OCI-LY3 (cell line): ENCODE measurements around the gene RTKN.

Experiments used
- H2AFZ ChIP-seq: fragments of 200-600, 300-600 bp; shearing (Covaris generic); 2 replicates; pipeline ENCODE4 v1.6.0; 2014; ENCODE audit warnings: antibody characterized with exemption, low read depth, low read length
- H3K27ac ChIP-seq: fragments of 200-600, 300-600 bp; sonication (generic); 2 replicates; pipeline ENCODE4 v1.5.1; 2014; ENCODE audit warnings: mild to moderate bottlenecking, low read length, moderate library complexity, mixed read lengths
- H3K27me3 ChIP-seq: fragments of 200-600, 300-600 bp; sonication (generic); 2 replicates; pipeline ENCODE4 v1.6.1; 2014; ENCODE audit warnings: low read depth, low read length, mixed read lengths
- H3K36me3 ChIP-seq: fragments of 200-600, 300-600 bp; sonication (generic); replicated peaks from 2 replicates; pipeline ENCODE3; 2014; ENCODE audit warnings: low read depth, low read length, mixed read lengths
- H3K4me1 ChIP-seq: fragments of 300-600, 200-600 bp; sonication (generic); 2 replicates; pipeline ENCODE4 v1.6.1; 2014; ENCODE audit warnings: low read length, mixed read lengths
- H3K4me2 ChIP-seq: fragments of 200-600, 300-600 bp; sonication (generic); 2 replicates; pipeline ENCODE4 v1.6.1; 2014; ENCODE audit warnings: low read length, mixed read lengths
- H3K4me3 ChIP-seq: fragments of 300-600, 200-600 bp; sonication (generic); 2 replicates; pipeline ENCODE4 v1.5.1; 2014; ENCODE audit warnings: antibody characterized with exemption, mild to moderate bottlenecking, low read length, moderate library complexity
- H3K79me2 ChIP-seq: fragments of 300-600, 200-600 bp; shearing (Covaris generic); 2 replicates; pipeline ENCODE4 v1.6.1; 2014; ENCODE audit warnings: mild to moderate bottlenecking, low read length, mixed read lengths
- H3K9ac ChIP-seq: fragments of 300-600, 200-600 bp; shearing (Covaris generic); 2 replicates; pipeline ENCODE4 v1.6.0; 2014; ENCODE audit warnings: mild to moderate bottlenecking, low read length, moderate library complexity
- H3K9me3 ChIP-seq: fragments of 200-600, 300-600 bp; shearing (Covaris generic); 2 replicates; pipeline ENCODE4 v1.6.1; 2014; ENCODE audit warnings: low read length, mixed read lengths; ENCODE audit not compliant: insufficient read depth
- H4K20me1 ChIP-seq: fragments of 200-600, 300-600 bp; sonication (generic); 2 replicates; pipeline ENCODE4 v1.6.1; 2016; ENCODE audit warnings: low read length, mixed read lengths; ENCODE audit not compliant: insufficient read depth
- CTCF ChIP-seq: fragments of 200-600, 300-600 bp; sonication (generic); IDR thresholded peaks from 2 replicates; pipeline ENCODE4 v1.5.1; 2014; ENCODE audit warnings: antibody characterized with exemption, low read length, low read depth
- EZH2phosphoT487 ChIP-seq: fragments of 200-600 bp; shearing (Covaris generic); IDR thresholded peaks from 2 replicates; pipeline ENCODE4 v1.6.1; 2018; ENCODE audit warnings: antibody characterized with exemption, mixed run types, low read depth

RTKN gene

GRCh38 chr2:74385396-74385795, 56.3 kb downstream of the RTKN start:
- H3K9ac ChIP-seq: no peak overlapping the region
- peaks cover 30% of the 10 kb centered on the region for H3K79me2 ChIP-seq
- H3K4me2 ChIP-seq: no peak overlapping the region
- H3K4me1 ChIP-seq: peaks cover 7% of the 10 kb centered on the region
- H3K27ac ChIP-seq: no peak overlapping the region
- H2AFZ ChIP-seq: no peak overlapping the region
- peaks cover 3% of the 10 kb centered on the region; the same call in 1 of the 2 replicates for H4K20me1 ChIP-seq
- TF ChIP-seq CTCF: no peak
- TF ChIP-seq EZH2phosphoT487: no peak
- H3K36me3 ChIP-seq: peaks cover 8% of the 10 kb centered on the region
- H3K9me3 ChIP-seq: no peaks in the 10 kb centered on the region
- H3K4me3 ChIP-seq: no peak overlapping the region
- no peaks in the 10 kb centered on the region for H3K27me3 ChIP-seq

GRCh38 chr2:74384051-74384450, 57.7 kb downstream of the RTKN start:
- Histone ChIP-seq H2AFZ (no peak overlapping the region), H3K4me2 (no peak overlapping the region), H3K36me3 (peaks cover 8% of the 10 kb centered on the region), H4K20me1 (no peaks in the 10 kb centered on the region), H3K9me3 (no peaks in the 10 kb centered on the region), H3K79me2 (peaks cover 26% of the 10 kb centered on the region), H3K9ac (no peak overlapping the region), H3K4me1 (peaks cover 7% of the 10 kb centered on the region; the same call in 1 of the 2 replicates), H3K27me3 (no peaks in the 10 kb centered on the region), H3K4me3 (no peak overlapping the region), H3K27ac (no peak overlapping the region)
- no peak for TF ChIP-seq EZH2phosphoT487
- TF ChIP-seq CTCF: no peak

- no peak overlapping the region for H3K27ac ChIP-seq
- no peaks in the 10 kb centered on the region for H4K20me1 ChIP-seq
- no peaks in the 10 kb centered on the region for H3K27me3 ChIP-seq
- H3K79me2 ChIP-seq: peaks cover 19% of the 10 kb centered on the region
- no peaks in the 10 kb centered on the region for H3K9me3 ChIP-seq
- no peak overlapping the region for H3K4me2 ChIP-seq
- no peak for TF ChIP-seq CTCF
- TF ChIP-seq EZH2phosphoT487: no peak
- no peak overlapping the region for H2AFZ ChIP-seq
- peaks cover 8% of the 10 kb centered on the region for H3K36me3 ChIP-seq
- H3K9ac ChIP-seq: no peak overlapping the region
- no peak overlapping the region for H3K4me3 ChIP-seq
- H3K4me1 ChIP-seq: peaks cover 7% of the 10 kb centered on the region; the same call in 1 of the 2 replicates
These were observed 58.5 kb downstream of the RTKN start for GRCh38 chr2:74383254-74383653.

- Histone ChIP-seq H3K4me2 (no peak overlapping the region), H3K4me1 (peaks cover 7% of the 10 kb centered on the region; the same call in 1 of the 2 replicates), H3K36me3 (peaks cover 8% of the 10 kb centered on the region), H3K4me3 (no peak overlapping the region), H3K79me2 (peaks cover 16% of the 10 kb centered on the region), H3K9ac (no peak overlapping the region), H4K20me1 (no peaks in the 10 kb centered on the region), H3K9me3 (no peaks in the 10 kb centered on the region), H2AFZ (no peak overlapping the region), H3K27me3 (no peaks in the 10 kb centered on the region), H3K27ac (no peak overlapping the region)
- no peak for TF ChIP-seq EZH2phosphoT487
- no peak for TF ChIP-seq CTCF
These were observed 60.0 kb downstream of the RTKN start for GRCh38 chr2:74381751-74382150.
